SK-N-SH treated with all-trans-retinoic acid at 6 μM for 48 hours (cell line): ENCODE measurements around the gene ASCC1.

Experiments used
- ARNTL ChIP-seq: fragments of 450-650 bp; formaldehyde crosslinking; IDR thresholded peaks from 2 replicates; pipeline ENCODE4 v1.5.0; 2020; ENCODE audit warnings: low read depth, mild to moderate bottlenecking, moderate library complexity, borderline replicate concordance
- BACH2 ChIP-seq: fragments of 250-450 bp; sonication (Bioruptor Pico); IDR thresholded peaks from 2 replicates; pipeline ENCODE4 v1.9.0; 2021; ENCODE audit warnings: mild to moderate bottlenecking, borderline replicate concordance
- PPARA ChIP-seq: fragments of 250-450 bp; sonication (Bioruptor Pico); IDR thresholded peaks from 2 replicates; pipeline ENCODE4 v1.5.0; 2020; ENCODE audit warnings: mild to moderate bottlenecking, borderline replicate concordance
- TCF4 ChIP-seq: fragments of 250-450 bp; sonication (Bioruptor Pico); IDR thresholded peaks from 2 replicates; pipeline ENCODE4 v1.8.0; 2021; ENCODE audit warnings: mild to moderate bottlenecking, moderate library complexity, borderline replicate concordance
- ZFP3 ChIP-seq: fragments of 250-450 bp; sonication (Bioruptor Pico); IDR thresholded peaks from 2 replicates; pipeline ENCODE4 v1.5.0; 2020; ENCODE audit warnings: mild to moderate bottlenecking, moderate library complexity
- ZFP30 ChIP-seq: fragments of 450-650 bp; formaldehyde crosslinking; IDR thresholded peaks from 2 replicates; pipeline ENCODE4 v1.5.0; 2022; ENCODE audit warnings: mild to moderate bottlenecking, moderate library complexity
- TF ChIP-seq, protein P1 (sequence below): fragments of 250-450 bp; sonication (Bioruptor Pico); IDR thresholded peaks from 2 replicates; pipeline ENCODE4 v1.8.0; 2020; ENCODE audit warnings: mild to moderate bottlenecking, moderate library complexity, borderline replicate concordance
- TF ChIP-seq, protein P2 (sequence below): fragments of 250-450 bp; sonication (Bioruptor Pico); IDR thresholded peaks from 2 replicates; pipeline ENCODE4 v1.8.0; 2021; ENCODE audit warnings: low read depth, mild to moderate bottlenecking, moderate library complexity, borderline replicate concordance

DNA sequence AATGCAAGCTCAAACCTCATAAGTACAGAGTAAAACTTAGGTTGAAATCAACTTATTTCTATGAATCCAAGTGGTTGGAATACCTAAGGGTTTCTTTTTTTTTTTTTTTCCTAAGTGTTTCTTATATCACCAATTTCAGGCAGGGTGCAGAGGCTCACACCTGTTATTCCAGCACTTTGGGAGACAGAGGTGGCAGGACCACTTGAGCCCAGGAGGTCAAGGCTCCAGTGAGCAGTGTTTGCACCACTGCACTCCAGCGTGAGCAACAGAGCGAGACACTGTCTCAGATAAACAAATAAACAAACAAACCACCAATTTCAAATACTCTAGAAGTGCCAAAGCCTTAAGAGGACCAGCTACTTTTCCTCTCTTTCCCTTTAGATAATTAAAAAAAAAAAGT is 88.5 kb downstream of the ASCC1 start:
- TF ChIP-seq ARNTL (CRISPR knock-in tag), result no peak
- no peak for TF ChIP-seq ZFP30
- TF ChIP-seq ZFP3 (CRISPR knock-in tag), result no peak
- TF ChIP-seq, protein P1, sequence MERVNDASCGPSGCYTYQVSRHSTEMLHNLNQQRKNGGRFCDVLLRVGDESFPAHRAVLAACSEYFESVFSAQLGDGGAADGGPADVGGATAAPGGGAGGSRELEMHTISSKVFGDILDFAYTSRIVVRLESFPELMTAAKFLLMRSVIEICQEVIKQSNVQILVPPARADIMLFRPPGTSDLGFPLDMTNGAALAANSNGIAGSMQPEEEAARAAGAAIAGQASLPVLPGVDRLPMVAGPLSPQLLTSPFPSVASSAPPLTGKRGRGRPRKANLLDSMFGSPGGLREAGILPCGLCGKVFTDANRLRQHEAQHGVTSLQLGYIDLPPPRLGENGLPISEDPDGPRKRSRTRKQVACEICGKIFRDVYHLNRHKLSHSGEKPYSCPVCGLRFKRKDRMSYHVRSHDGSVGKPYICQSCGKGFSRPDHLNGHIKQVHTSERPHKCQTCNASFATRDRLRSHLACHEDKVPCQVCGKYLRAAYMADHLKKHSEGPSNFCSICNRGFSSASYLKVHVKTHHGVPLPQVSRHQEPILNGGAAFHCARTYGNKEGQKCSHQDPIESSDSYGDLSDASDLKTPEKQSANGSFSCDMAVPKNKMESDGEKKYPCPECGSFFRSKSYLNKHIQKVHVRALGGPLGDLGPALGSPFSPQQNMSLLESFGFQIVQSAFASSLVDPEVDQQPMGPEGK (CRISPR knock-in tag), result no peak
- TF ChIP-seq BACH2 (CRISPR knock-in tag), result no peak
- TF ChIP-seq, protein P2, sequence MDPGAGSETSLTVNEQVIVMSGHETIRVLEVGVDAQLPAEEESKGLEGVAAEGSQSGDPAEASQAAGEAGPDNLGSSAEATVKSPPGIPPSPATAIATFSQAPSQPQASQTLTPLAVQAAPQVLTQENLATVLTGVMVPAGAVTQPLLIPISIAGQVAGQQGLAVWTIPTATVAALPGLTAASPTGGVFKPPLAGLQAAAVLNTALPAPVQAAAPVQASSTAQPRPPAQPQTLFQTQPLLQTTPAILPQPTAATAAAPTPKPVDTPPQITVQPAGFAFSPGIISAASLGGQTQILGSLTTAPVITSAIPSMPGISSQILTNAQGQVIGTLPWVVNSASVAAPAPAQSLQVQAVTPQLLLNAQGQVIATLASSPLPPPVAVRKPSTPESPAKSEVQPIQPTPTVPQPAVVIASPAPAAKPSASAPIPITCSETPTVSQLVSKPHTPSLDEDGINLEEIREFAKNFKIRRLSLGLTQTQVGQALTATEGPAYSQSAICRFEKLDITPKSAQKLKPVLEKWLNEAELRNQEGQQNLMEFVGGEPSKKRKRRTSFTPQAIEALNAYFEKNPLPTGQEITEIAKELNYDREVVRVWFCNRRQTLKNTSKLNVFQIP (CRISPR knock-in tag), result no peak
- no peak for TF ChIP-seq TCF4 (CRISPR knock-in tag)
- TF ChIP-seq PPARA (CRISPR knock-in tag), result no peak
